Kasumi-1 (cell line): ENCODE measurements around the gene SIAE.

ENCODE experiments used
- DNase-seq, 2 experiments: peaks; one replicate each; lab custom pipeline; 2025; lab: John Stamatoyannopoulos, UW

SIAE gene, protein sequence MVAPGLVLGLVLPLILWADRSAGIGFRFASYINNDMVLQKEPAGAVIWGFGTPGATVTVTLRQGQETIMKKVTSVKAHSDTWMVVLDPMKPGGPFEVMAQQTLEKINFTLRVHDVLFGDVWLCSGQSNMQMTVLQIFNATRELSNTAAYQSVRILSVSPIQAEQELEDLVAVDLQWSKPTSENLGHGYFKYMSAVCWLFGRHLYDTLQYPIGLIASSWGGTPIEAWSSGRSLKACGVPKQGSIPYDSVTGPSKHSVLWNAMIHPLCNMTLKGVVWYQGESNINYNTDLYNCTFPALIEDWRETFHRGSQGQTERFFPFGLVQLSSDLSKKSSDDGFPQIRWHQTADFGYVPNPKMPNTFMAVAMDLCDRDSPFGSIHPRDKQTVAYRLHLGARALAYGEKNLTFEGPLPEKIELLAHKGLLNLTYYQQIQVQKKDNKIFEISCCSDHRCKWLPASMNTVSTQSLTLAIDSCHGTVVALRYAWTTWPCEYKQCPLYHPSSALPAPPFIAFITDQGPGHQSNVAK

DNA sequence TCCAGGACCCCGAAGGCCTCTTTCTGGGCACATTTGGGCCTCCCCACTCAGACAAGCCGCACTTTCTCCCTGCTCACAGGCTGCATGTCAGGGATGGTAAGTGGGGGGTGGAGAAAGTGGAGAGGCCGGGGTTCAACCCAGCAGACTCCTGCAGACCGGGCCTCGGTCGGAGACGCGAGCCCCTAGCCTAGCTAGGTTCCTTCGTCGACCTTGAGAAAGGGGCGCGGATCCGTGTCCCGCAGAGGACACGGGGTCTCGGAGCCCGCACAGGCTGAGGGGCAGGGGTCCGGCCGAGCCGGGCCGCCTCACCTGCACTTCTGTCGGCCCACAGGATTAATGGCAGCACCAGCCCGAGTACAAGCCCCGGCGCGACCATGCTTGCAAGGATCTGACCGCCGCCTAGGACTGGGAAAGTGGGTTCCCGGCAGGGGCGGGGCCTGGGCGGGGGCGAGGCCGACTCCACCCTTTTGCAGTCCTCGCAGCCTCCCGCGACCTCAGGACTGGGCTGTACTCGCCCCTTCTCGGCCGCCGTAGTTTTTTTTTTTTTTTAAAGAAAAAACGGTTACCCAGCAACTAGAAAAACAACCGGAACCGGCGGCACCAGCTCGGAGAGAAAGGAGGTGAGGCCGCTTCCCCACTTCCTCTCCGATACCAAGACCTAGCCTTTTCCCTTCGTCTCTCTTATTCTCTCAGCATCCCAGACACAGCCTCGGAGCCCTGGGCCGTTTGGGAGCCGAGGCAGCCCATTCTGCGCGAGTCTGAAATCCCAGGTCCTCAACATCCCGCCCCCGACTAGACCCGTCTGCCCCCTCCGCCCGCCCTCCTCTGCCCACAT is at the start of gene SIAE, which contains the start of gene SPA17:
Gene SIAE, minus strand, starts transcription at position 407 of the 835 bp plus-strand sequence. Its CDS starts 31 bp downstream, at position 376.
Gene SPA17, plus strand, starts transcription at position 572 of the 835 bp plus-strand sequence. CDS start 1,361 bp downstream, outside the sequence.
- peak; percentile 86 to 88 for DNase-seq

DNA sequence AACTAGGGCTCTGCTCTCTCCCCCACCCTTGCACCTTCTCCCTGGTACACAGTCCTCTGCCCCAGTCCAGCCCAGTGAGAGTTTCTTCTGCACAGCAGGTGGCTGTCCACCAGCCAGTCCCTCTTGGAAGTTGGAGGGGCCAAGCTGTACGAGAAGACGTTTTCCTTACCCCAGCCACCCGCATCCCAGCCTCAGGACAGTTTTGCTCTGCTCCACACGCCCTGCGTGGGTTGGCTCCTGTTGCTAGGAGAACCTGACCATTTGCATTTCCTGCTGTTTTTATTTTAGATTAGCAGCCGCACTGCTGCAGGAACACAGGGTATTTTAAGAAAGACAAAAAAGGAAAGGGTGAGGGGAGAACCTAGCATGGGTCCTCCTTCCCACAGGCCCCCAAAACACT is 48.6 kb upstream of the SIAE start:
- DNase-seq = no peak

DNA sequence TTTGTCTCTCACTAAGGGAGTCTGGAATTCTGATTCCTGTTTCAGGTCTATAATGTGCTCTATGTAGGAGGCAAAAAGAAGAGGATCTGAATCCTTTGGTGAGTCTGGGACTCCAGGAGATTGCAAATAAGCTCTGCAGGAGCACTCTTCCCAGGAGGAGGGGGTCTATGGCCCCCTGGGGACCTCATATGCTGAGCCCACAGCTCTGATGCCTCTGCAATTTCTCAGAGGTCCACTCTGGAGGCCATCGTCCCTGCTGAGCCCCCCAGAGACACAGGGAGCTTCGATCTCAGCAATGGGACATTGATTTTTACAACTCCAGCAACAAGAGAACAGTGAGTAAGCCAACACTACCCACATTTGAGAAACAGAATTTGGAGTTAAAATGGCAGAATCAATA is 46.0 kb upstream of the SIAE start:
- DNase-seq = no peak

DNA sequence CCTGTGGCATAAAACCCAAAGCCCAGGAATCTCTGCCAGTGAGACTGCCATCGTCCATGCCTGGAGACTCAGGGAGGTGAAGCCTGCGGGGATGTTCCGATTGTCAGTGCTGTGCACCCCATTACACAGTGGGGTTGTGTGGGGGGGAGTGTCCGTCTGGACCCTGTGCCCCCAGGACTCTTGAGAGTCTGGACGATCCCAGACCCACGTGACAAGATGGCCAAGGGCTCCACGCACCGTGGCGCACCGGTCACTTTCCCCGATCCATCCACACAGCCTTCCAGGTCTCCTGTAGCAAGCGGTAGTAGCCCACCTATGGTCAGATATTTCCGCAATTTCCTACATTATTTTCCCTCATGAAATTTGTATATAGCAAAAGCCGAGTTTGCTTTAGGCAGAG is 45.3 kb upstream of the SIAE start:
- DNase-seq = no peak

DNA sequence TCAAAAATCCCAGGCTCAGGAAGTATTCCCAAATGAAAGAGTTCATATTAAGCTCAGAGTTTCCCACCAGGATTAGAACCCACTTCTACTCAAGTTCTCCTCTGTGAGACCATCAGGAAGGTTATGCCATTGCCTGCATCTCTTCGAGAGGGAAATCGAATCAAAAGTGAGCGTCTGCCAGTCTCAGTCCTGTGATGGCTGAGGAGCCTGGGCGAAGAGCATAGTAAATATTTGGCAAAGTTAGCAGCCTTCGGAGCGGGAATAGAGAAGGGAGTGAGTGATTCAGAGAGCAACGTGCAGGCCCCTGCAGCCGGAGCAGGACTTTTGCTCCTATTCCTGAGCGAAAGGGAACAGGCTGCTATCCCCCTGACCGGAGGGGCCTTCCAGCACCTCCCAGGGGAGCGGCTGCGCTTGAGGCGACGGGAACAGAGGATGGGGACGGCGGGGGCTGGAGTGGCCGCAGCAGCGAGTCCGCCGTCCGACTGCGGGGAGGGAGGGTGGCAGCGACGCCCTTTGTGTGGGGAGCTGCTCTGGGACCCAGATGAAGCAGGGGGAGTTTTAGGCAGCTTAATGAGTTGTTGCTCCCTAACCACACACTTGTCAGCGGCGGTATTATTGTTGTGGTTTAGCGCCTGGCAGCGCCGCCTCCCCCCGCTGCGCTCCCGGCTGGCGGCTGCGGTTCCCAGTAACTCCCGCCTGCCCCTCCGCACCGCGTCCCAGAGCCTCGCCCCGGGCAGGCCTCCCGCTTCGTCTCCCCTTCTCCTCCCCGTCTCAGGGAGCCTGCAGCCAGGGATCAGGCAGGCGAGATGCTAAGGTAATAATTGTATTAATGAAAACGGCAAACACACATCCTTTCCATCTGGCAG is 44.5 kb upstream of the SIAE start:
- peak; percentile 24 to 31 for DNase-seq

DNA sequence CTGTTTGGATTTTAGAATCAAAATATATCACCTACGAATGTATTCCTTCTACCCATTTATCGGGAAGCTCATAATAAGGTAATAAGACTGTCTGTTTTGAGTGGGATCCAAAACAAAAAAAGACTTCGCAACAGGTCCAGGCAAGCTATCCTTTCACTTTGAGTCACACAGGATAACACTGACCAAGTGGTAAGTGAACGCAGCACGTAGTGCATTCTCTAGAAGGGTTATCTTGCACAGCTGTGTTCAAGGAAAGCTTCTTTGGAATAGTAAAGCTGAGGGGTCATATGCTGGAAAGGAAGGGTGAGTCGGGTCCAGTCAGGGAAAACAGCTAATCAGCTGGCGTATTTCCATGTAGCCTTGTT is 43.9 kb upstream of the SIAE start:
- DNase-seq = no peak

DNA sequence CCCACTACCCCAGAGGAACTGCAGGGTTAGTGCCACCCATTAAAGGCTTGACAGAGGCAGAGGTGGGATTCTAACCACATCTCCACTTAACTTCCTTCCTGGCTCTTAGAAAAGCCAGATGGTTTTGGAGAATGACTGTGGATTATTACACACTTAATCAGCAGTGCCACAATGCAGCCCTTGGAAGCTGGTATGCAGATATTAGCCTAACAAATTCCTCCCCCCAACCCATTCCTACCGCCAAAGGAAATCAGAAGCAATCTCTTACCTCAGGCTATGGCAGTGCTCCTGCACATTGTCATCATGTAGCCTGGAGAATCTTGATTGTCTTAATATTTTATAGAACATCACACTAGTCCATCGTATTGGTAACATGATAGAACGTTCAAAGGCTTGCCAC is 43.1 kb upstream of the SIAE start:
- peak; percentile 61 to 65 for DNase-seq

DNA sequence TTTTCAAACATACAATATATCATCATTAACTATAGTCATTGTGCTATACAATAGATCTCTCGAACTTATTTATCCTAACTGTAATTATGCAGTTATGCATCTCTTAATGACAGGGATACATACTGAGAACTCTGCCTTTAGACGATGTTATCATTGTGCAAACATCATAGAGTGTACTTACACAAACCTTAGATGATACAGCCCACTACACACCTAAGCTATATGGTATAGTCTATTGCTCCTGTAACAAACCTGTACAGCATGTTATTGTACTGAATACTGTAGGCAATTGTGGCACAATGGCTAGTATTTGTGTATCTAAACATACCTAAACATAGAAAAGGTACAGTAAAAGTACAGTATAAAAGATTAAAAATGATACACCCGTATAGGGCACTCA is 38.9 kb upstream of the SIAE start:
- DNase-seq = no peak

DNA sequence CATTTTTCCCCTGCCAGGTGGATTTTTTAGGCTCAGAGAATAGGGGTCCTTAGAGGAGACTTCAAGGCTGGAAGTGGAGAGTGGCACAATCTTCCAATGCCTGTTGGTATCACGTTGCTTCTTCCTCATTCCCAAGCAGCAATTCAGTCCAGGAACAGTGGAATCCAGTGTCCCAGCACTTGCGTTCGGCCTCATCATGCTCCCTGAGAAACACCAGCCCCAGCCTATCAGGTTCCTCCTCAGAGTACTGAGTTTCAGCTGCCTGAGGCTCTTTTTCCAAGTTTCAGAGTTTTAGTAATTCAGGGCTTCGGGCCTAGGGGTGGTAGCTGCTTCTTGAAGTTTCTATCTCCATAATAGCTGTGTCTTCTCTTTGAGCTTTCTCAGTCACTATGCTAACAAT is 34.3 kb upstream of the SIAE start:
- no peak for DNase-seq

DNA sequence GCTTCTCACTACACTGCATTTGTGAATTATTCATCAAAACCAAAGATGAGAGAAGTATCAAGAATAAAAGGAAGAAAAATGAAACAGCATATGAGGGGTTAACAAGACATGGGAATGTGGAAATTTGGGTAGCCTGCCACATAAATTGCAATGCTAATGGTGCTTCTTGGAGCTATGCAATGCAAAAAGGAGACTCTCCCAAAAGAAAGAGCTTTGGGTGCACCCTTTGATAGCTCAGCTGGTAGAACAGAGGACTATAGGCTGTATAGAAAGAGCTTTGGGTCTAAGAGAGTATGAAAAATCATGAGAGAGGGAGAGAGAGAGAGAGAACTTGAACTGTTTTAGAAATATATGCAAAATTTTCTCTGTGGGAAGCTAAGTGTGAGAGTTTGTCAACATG is 26.5 kb upstream of the SIAE start:
- DNase-seq = no peak

DNA sequence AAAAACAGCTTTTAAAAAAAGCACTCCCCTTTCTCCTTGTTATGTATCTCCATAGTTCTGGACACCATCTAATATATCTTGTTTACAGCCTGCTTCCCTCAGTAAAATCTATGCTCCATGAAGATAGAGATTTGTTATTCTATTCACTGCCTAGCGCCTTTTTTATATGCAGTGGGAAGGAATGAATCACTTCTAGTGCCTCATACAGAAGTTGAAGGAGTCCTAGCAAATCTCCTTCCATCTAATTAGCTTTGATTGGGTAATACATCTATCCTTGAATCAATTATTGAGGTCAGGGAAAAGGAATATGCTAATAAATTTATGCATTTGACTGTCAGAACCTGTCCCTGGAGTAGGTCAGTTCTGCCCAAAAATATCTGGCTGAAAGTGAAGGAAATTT is 26.0 kb upstream of the SIAE start:
- no peak for DNase-seq

DNA sequence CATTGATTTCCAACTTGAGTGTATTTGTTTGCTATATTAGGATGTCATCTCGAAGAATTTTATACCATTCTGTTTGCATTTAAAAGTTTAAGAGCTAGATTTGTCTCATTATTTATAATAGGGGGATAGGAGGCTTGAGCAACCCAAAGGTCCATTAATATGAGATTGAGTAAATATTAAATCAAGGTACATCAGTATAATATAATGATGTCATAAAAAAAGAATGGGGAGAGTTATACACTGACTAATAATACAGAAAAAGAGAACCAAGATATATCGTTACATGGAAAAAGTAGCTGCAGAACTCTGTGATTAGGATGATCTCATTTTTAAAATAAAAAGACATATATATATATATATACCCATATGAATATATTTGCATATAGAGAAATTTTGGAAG is 19.6 kb upstream of the SIAE start:
- DNase-seq = no peak

DNA sequence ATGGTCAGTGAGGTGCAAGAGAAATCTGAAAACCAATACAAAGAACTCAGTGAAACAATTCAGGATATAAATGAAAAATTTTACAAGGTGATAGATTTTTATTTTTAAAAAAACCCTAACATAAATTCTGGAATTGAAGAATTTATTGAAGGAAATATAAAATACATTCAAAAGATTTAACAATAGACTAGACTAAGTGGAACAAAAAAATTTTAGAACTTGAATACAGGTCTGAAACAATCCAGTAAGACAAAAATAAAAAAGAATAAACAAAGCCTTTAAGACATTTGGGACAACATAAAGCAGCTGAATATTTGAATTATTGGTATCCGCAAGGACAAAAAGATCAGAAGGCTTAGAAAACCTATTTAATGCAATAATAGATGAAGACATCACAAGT is 8.9 kb upstream of the SIAE start:
- DNase-seq = no peak

DNA sequence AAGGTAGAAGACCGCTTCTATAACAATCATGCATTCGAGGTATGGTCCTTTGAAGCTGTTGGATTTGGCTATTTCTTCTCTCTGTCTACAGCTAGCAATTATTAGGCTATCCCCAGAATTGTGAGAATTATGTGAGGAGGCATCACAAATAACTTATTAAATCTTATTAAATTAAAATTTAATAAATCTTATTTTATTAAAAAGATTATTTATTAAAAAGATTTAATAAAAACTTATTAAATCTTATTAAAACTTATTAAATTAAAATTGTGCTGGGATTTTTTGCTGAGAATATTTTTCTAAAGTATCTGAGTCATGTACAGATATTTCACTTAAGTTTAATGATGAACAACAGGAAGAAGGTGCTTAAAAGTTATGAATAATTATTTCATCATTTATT is 7.9 kb upstream of the SIAE start:
- DNase-seq = no peak

DNA sequence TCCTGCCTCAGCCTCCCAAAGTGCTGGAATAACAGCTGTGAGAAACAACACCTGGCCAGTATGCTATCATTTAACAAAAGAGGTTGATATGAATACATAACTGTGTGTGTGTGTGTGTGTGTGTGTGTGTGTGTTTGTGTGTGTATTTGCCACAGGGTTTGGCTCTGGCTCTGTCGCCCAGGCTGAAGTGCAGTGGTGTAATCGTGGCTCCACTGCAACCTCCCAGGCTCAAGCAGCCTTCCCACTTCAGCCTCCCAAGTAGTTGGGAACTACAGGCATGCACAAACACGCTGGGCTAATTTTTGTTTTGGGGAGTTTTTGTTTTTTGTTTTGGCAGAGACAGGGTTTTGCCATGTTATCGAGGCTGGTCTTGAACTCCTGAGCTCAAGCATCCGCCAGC is 4.9 kb upstream of the SIAE start:
- DNase-seq = no peak

DNA sequence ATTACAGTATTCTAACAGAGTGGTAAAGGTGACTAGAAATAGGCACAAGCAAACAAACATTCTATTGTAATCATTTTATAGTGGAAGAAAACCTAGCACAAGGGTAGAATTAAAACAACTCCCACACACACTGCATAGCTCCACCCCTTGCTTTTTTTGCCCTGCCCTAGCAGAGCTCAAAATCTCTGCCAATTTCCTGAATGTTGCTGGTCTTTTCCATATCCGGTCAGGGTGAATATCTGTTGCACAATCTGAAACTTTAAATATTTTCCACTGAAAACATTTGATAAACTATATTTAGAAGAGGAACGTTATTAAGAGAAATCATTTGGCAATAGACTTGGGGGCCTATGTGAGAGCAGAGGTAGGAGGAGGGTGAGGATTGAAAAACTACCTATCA is 2.8 kb upstream of the SIAE start:
- DNase-seq = no peak

DNA sequence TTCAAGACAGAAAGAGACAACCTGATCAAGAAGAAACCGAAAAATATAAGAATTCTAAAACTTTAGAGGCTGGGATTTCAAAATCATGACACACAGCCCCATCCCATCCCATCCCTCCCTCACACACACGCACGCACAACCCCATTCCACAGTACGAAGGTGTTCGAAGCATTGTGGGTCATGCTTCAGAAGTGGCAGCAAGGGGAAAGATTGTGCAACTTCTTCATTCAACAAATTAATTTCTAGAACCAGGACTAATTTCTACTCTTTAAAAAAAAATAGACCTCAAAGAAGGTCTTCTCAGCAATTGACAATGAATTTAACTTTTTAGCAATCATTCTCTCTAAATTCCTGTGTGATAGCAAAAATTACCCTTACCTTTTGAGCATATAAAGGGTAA is 1.0 kb upstream of the SIAE start:
- no peak for DNase-seq

DNA sequence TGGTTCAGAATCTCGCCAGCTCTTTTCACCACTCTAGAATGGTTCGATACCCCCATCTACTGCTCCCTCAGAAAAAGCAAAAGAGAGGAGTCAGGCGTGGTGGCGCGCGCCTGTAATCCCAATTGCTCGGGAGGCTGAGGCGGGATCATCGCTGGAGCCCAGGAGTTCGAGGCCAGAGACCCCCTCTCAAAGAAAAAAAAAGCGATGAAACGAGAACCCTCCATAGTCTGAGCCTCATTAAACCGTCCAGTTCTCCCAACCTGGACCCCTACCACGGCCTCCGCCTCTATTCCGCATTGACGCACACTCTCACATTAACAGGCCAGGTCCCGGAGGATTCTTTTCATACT is 604 bp upstream of the SIAE start:
- no peak for DNase-seq

DNA sequence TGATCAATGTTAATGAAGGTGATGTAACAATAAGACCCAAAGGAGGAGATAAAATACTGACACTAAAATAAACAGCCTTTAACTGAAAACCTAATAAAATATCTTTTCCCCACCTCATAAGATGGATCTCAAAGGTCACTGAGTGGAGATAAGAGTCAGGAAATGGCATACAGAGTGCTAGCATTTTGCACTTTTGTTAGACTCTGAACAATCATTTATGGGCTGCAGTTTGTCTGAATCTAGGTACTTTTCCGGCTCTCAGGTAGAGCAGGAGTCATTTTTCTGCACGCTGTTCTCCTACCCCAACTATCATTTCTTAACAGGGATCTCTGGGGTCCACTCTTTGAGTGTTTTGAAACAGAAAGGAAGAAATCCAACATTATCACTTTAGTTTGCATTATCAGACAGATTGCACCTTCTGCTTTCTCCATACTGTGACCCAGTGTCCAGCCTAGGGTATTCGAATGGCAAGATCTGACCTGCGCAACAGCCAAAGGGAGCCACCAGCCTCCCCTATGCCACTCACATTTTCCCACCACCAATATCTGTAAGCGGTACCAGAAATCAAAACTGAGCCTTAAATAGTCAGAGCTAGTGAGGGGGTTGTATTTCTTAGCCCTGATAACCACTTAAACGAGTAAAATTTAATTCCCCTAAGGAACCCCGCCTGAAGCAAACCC is 863 bp downstream of the SIAE start:
- no peak for DNase-seq

DNA sequence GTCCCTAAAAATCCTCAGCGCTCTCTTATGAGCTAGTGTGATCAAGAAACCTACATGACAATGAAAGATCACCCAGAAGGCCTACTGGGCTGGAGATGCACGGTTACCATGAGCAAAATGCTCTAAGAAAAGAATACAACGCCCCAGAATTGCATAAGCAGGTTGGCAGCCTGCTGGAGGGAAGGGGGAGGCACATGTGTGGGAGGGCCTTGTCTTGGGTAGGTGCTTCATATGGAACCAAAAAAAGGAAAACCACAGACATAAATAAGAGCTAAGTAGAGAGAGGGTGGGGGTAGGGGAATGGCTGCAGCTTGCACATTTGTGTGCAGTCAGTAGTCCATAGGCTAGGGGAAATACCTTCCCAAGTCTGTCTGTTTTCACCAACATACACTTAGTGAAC is 2.8 kb downstream of the SIAE start:
- DNase-seq = peak; percentile 94 to 95

DNA sequence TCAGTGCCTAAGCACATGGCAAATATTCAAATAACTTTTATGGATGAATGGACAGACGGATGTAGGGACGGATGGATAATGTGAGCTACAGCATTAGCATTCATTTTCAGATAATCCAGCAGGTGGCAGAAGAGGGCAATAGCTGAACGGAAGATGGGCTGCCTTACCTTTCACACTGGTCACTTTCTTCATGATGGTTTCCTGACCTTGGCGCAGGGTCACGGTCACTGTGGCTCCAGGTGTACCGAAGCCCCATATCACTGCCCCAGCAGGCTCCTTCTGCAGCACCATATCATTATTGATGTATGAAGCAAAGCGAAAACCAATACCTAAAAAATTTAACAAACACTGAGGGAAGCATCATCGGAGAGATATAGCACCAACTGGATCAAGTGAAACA is 4.3 kb downstream of the SIAE start:
- peak; percentile 74 for DNase-seq

DNA sequence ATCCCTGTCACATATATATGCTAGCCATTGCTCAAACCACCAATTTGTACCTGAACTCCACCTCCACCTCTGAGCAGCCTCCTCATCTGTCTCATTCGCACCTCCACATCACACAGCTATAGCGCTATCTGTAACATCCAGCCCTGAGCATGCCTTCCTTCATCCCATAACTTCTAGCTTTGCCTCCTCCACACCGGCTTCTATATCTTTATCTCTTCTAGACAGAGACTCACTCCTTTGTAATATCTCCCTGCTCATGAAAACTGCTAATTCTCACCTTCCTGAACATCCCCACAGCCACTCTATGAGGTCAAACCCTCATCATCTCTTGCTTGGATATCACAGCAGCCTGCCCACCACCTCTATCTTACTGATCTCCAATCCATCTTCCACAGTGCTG is 5.9 kb downstream of the SIAE start:
- no peak for DNase-seq
